ENCODE measurements around the gene NCCRP1. TPM values are rescaled to one million over a fixed set of nuclear protein-coding genes. Genes with fewer than 3 reads are reported as not detected.

Gene NCCRP1
- total RNA-seq, 1 donor from 2014 or later: 0.61 TPM

DNA sequence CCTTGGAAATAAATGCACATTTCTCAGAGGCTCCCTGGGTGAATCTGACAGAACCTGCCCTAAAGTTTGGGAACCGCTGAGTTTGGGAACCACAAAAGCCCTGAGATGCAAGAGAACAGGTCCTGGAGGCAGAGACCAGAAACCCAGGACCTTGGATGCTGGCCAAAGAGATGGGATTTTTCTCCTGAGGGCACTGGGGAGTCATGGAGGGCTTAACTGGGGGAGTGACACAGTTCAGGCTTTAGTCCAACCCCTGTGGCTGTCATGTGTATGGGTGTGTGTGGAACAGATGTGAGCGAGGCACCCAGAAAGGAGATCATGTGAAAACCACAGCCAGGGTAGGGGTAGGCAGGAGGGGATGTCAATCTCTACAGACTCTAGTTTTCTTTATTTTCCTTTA lies 3.9 kb upstream of the NCCRP1 start:
- Mint-ChIP-seq H3K4me1 (ENCODE audit: low read depth, unreplicated experiment) (peaks cover 7% of the 10 kb centered on the region), H3K27me3 (ENCODE audit: unreplicated experiment) (peaks cover 11% of the 10 kb centered on the region), H3K4me3 (ENCODE audit: unreplicated experiment) (no peak overlapping the region), H3K27ac (ENCODE audit: unreplicated experiment) (no peak overlapping the region), H3K36me3 (ENCODE audit: unreplicated experiment) (no peaks in the 10 kb centered on the region), H3K9me3 (ENCODE audit: unreplicated experiment) (peaks cover 12% of the 10 kb centered on the region)
- TF ChIP-seq, protein P1, sequence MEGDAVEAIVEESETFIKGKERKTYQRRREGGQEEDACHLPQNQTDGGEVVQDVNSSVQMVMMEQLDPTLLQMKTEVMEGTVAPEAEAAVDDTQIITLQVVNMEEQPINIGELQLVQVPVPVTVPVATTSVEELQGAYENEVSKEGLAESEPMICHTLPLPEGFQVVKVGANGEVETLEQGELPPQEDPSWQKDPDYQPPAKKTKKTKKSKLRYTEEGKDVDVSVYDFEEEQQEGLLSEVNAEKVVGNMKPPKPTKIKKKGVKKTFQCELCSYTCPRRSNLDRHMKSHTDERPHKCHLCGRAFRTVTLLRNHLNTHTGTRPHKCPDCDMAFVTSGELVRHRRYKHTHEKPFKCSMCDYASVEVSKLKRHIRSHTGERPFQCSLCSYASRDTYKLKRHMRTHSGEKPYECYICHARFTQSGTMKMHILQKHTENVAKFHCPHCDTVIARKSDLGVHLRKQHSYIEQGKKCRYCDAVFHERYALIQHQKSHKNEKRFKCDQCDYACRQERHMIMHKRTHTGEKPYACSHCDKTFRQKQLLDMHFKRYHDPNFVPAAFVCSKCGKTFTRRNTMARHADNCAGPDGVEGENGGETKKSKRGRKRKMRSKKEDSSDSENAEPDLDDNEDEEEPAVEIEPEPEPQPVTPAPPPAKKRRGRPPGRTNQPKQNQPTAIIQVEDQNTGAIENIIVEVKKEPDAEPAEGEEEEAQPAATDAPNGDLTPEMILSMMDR (IDR thresholded peaks at IDR 0.05; ENCODE audit: partially characterized antibody, unreplicated experiment): no peak
- DNase-seq: no peak

DNA sequence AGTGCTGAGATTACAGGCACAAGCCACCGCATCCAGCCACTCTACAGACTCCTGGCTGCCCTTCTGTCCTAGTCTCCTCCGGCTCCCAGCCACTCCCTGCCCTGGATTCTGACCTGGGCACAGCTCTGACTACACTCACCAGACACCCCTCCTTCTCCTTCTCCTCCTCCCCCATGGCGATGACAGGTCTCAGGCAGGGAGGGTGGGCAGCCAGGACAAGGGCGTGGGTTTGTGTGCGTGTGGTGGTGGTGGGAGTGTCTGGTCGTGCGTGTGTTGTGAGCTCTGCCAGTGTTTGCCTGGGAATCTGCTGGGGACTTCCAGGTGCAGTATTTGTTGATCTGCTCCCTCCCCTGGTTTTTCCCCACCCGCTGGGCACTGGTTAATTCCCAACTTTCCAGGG lies 3.0 kb upstream of the NCCRP1 start:
- Mint-ChIP-seq H3K4me1 (ENCODE audit: low read depth, unreplicated experiment) (peaks cover 5% of the 10 kb centered on the region), H3K27ac (ENCODE audit: unreplicated experiment) (no peak overlapping the region), H3K4me3 (ENCODE audit: unreplicated experiment) (no peak overlapping the region), H3K9me3 (ENCODE audit: unreplicated experiment) (peaks cover 12% of the 10 kb centered on the region), H3K27me3 (ENCODE audit: unreplicated experiment) (peaks cover 12% of the 10 kb centered on the region), H3K36me3 (ENCODE audit: unreplicated experiment) (no peaks in the 10 kb centered on the region)
- no peak for DNase-seq
- TF ChIP-seq, protein P1 (IDR thresholded peaks at IDR 0.05; ENCODE audit: partially characterized antibody, unreplicated experiment): no peak

GRCh38 chr19:39194832-39195542 lies 1.8 kb upstream of the NCCRP1 start:
- peaks cover 12% of the 10 kb centered on the region for H3K9me3 Mint-ChIP-seq (ENCODE audit: unreplicated experiment)
- no peaks in the 10 kb centered on the region for H3K36me3 Mint-ChIP-seq (ENCODE audit: unreplicated experiment)
- H3K4me3 Mint-ChIP-seq (ENCODE audit: unreplicated experiment): no peak overlapping the region
- TF ChIP-seq, protein P1 (IDR thresholded peaks at IDR 0.05; ENCODE audit: partially characterized antibody, unreplicated experiment): no peak
- no peak for DNase-seq
- peaks cover 2% of the 10 kb centered on the region for H3K4me1 Mint-ChIP-seq (ENCODE audit: low read depth, unreplicated experiment)
- peaks cover 12% of the 10 kb centered on the region for H3K27me3 Mint-ChIP-seq (ENCODE audit: unreplicated experiment)
- H3K27ac Mint-ChIP-seq (ENCODE audit: unreplicated experiment): no peak overlapping the region

DNA sequence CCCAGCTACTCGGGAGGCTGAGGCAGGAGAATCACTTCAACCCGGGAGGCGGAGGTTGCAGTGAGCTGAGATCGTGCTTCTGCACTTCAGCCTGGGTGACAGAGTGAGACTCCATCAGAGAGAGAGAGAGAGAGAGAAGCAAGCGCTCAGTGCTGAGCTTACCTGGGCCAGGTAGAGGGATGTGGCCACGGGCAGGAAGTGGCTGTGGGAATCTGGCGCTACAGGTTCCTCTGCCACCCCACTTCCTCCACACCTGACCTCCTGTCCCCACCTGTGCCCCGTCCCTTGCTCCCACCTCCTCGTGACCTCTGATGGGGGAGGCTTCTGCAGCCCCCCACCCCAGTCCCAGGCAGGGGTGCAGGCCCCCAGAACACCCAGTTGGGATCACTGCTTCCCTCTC lies 1.0 kb upstream of the NCCRP1 start:
- H3K4me3 Mint-ChIP-seq (ENCODE audit: unreplicated experiment): no peak overlapping the region
- no peaks in the 10 kb centered on the region for H3K36me3 Mint-ChIP-seq (ENCODE audit: unreplicated experiment)
- H3K4me1 Mint-ChIP-seq (ENCODE audit: low read depth, unreplicated experiment): peaks cover 5% of the 10 kb centered on the region
- TF ChIP-seq, protein P1 (IDR thresholded peaks at IDR 0.05; ENCODE audit: partially characterized antibody, unreplicated experiment): no peak
- H3K27me3 Mint-ChIP-seq (ENCODE audit: unreplicated experiment): peaks cover 12% of the 10 kb centered on the region
- H3K9me3 Mint-ChIP-seq (ENCODE audit: unreplicated experiment): peaks cover 12% of the 10 kb centered on the region
- no peak overlapping the region for H3K27ac Mint-ChIP-seq (ENCODE audit: unreplicated experiment)
- DNase-seq: no peak

DNA sequence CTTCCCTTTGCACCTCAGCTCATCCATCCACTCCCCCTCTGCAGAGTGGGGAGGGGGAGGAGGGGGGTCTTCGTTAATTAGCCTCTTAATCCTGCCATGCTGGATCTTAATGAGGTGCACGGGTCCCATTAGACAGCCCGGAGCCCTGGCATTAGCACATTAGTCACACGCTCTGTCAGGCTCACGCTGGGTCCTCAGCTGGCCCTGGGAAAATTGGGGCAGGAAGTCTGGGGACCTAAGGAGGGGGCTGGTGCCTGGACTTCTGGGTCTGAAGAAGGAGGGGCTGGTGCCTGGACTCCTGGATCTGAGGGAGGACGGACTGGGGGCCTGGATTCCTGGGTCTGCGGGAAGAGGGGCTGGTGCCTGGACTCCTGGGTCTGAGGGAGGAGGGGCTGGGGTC lies 444 bp upstream of the NCCRP1 start:
- TF ChIP-seq, protein P1 (IDR thresholded peaks at IDR 0.05; ENCODE audit: partially characterized antibody, unreplicated experiment): no peak
- H3K4me3 Mint-ChIP-seq (ENCODE audit: unreplicated experiment): no peak overlapping the region
- DNase-seq: no peak
- peaks cover 12% of the 10 kb centered on the region for H3K9me3 Mint-ChIP-seq (ENCODE audit: unreplicated experiment)
- no peak overlapping the region for H3K27ac Mint-ChIP-seq (ENCODE audit: unreplicated experiment)
- peaks cover 10% of the 10 kb centered on the region for H3K4me1 Mint-ChIP-seq (ENCODE audit: low read depth, unreplicated experiment)
- H3K36me3 Mint-ChIP-seq (ENCODE audit: unreplicated experiment): no peaks in the 10 kb centered on the region
- peaks cover 12% of the 10 kb centered on the region for H3K27me3 Mint-ChIP-seq (ENCODE audit: unreplicated experiment)
